H9 (cell line): ENCODE results near the gene VPS13A. TPM values are rescaled to one million over a fixed set of nuclear protein-coding genes. Genes with fewer than 3 reads are reported as not detected.

Experiments
- DNase-seq: peaks from one replicate; pipeline ENCODE4 v3.0.0-alpha.2; 2017
- H2AFZ ChIP-seq: one replicate; pipeline ENCODE4 v1.6.1; 2013; ENCODE audit warnings: mild to moderate bottlenecking, low read length, control low read depth, moderate library complexity
- H2AK5ac ChIP-seq: 2 replicates; pipeline ENCODE4 v1.6.1; 2013; ENCODE audit warnings: low read length, control low read depth, mixed read lengths; ENCODE audit not compliant: insufficient read length
- H2BK120ac ChIP-seq: one replicate; pipeline ENCODE4 v1.6.1; 2013; ENCODE audit warnings: low read depth, mild to moderate bottlenecking, low read length, control low read depth, inconsistent platforms; ENCODE audit not compliant: poor library complexity, severe bottlenecking
- H2BK12ac ChIP-seq: 2 replicates; pipeline ENCODE4 v1.6.1; 2013; ENCODE audit warnings: low read length, control low read depth, mixed read lengths, low read depth; ENCODE audit not compliant: insufficient read length
- H2BK15ac ChIP-seq: 2 replicates; pipeline ENCODE4 v1.6.1; 2013; ENCODE audit warnings: low read depth, low read length, control low read depth
- H2BK20ac ChIP-seq: one replicate; pipeline ENCODE4 v1.6.1; 2013; ENCODE audit warnings: low read depth, mild to moderate bottlenecking, low read length, control low read depth, inconsistent platforms; ENCODE audit not compliant: poor library complexity, severe bottlenecking
- H2BK5ac ChIP-seq: 2 replicates; pipeline ENCODE4 v1.6.1; 2013; ENCODE audit warnings: low read length, control low read depth, mixed read lengths; ENCODE audit not compliant: insufficient read length
- H3K14ac ChIP-seq: 2 replicates; pipeline ENCODE4 v1.6.1; 2013; ENCODE audit warnings: low read length, control low read depth; ENCODE audit not compliant: insufficient read depth
- H3K18ac ChIP-seq: 2 replicates; pipeline ENCODE4 v1.6.1; 2013; ENCODE audit warnings: low read depth, mild to moderate bottlenecking, mixed read lengths, low read length, control low read depth; ENCODE audit not compliant: insufficient read length
- H3K23ac ChIP-seq: 2 replicates; pipeline ENCODE4 v1.6.1; 2013; ENCODE audit warnings: low read length, control low read depth, mixed read lengths, low read depth; ENCODE audit not compliant: insufficient read length
- H3K23me2 ChIP-seq: 2 replicates; pipeline ENCODE4 v1.6.1; 2013; ENCODE audit warnings: low read depth, mild to moderate bottlenecking, mixed read lengths, low read length, control low read depth; ENCODE audit not compliant: insufficient read length, poor library complexity, severe bottlenecking
- H3K27ac ChIP-seq: 2 replicates; pipeline ENCODE4 v1.5.1; 2013; ENCODE audit warnings: low read length, control low read depth, mixed read lengths, low read depth; ENCODE audit not compliant: insufficient read length
- H3K27me3 ChIP-seq: 2 replicates; pipeline ENCODE4 v1.6.1; 2013; ENCODE audit warnings: low read length, control low read depth, inconsistent platforms; ENCODE audit not compliant: insufficient read depth
- H3K4ac ChIP-seq: 2 replicates; pipeline ENCODE4 v1.6.1; 2013; ENCODE audit warnings: low read depth, mild to moderate bottlenecking, control low read depth, inconsistent platforms, low read length, moderate library complexity
- H3K4me1 ChIP-seq: 2 replicates; pipeline ENCODE4 v1.6.1; 2013; ENCODE audit warnings: low read length, control low read depth, inconsistent platforms; ENCODE audit not compliant: insufficient read depth
- H3K4me2 ChIP-seq: 2 replicates; pipeline ENCODE4 v1.6.1; 2013; ENCODE audit warnings: low read length, control low read depth, mixed read lengths; ENCODE audit not compliant: insufficient read length, insufficient read depth
- H3K56ac ChIP-seq: 2 replicates; pipeline ENCODE4 v1.6.1; 2013; ENCODE audit warnings: low read depth, mild to moderate bottlenecking, mixed read lengths, low read length, control low read depth; ENCODE audit not compliant: insufficient read length
- H3K79me1 ChIP-seq: 2 replicates; pipeline ENCODE4 v1.6.1; 2013; ENCODE audit warnings: low read depth, mild to moderate bottlenecking, moderate library complexity, low read length, control low read depth, inconsistent platforms; ENCODE audit not compliant: insufficient read depth, poor library complexity, severe bottlenecking
- H3K79me2 ChIP-seq: 2 replicates; pipeline ENCODE4 v1.6.1; 2013; ENCODE audit warnings: low read length, control low read depth, inconsistent platforms; ENCODE audit not compliant: insufficient read depth
- H3K9ac ChIP-seq: 2 replicates; pipeline ENCODE4 v1.6.1; 2013; ENCODE audit warnings: low read length, control low read depth, mixed read lengths; ENCODE audit not compliant: insufficient read length; ENCODE audit errors: extremely low read depth
- H3K9me3 ChIP-seq: one replicate; pipeline ENCODE4 v1.6.1; 2013; ENCODE audit warnings: low read depth, low read length, inconsistent platforms; ENCODE audit not compliant: control insufficient read depth
- H3T11ph ChIP-seq: one replicate; pipeline ENCODE4 v1.6.1; 2013; ENCODE audit warnings: mild to moderate bottlenecking, low read length, control low read depth, inconsistent platforms
- H4K20me1 ChIP-seq: one replicate; pipeline ENCODE4 v1.6.1; 2013; ENCODE audit not compliant: control insufficient read depth, insufficient read length, insufficient read depth
- H4K5ac ChIP-seq: 2 replicates; pipeline ENCODE4 v1.6.1; 2013; ENCODE audit warnings: low read depth, mild to moderate bottlenecking, mixed read lengths, low read length, control low read depth; ENCODE audit not compliant: insufficient read length
- H4K8ac ChIP-seq: replicated peaks from 2 replicates; pipeline ENCODE4 v1.6.1; 2013; ENCODE audit warnings: low read length, control low read depth, mixed read lengths, low read depth; ENCODE audit not compliant: insufficient read length
- H4K91ac ChIP-seq: 2 replicates; pipeline ENCODE4 v1.6.1; 2013; ENCODE audit warnings: low read depth, mild to moderate bottlenecking, moderate library complexity, mixed read lengths, low read length, control low read depth; ENCODE audit not compliant: insufficient read length
- H3K27ac Mint-ChIP-seq, 3 experiments: 2 replicates in 2 of 3; 3 replicates in 1 of 3; pipeline ENCODE4 v1.8.0; 2020 to 2021; ENCODE audit warnings: mixed read lengths in 3 of 3, mild to moderate bottlenecking in 1 of 3, moderate library complexity in 1 of 3
- H3K27me3 Mint-ChIP-seq: 2 replicates; pipeline ENCODE4 v1.8.0; 2021; ENCODE audit warnings: low read depth, mild to moderate bottlenecking, moderate library complexity, mixed read lengths
- H3K36me3 Mint-ChIP-seq, 3 experiments: 2 replicates in 2 of 3; 3 replicates in 1 of 3; pipeline ENCODE4 v1.8.0; 2020 to 2021; ENCODE audit warnings: low read depth in 3 of 3, mixed read lengths in 3 of 3; ENCODE audit not compliant: insufficient read depth in 1 of 3
- H3K4me1 Mint-ChIP-seq, 2 experiments: 2 replicates each; pipeline ENCODE4 v1.8.0; 2020; ENCODE audit warnings: mixed read lengths in 2 of 2
- H3K4me3 Mint-ChIP-seq, 2 experiments: 2 replicates in 1 of 2; 3 replicates in 1 of 2; pipeline ENCODE4 v1.8.0; 2020 to 2021; ENCODE audit warnings: mild to moderate bottlenecking in 2 of 2, mixed read lengths in 2 of 2, moderate library complexity in 1 of 2
- H3K9me3 Mint-ChIP-seq, 2 experiments: 2 replicates in 1 of 2; 3 replicates in 1 of 2; pipeline ENCODE4 v1.8.0; 2020; ENCODE audit warnings: mild to moderate bottlenecking in 2 of 2, mixed read lengths in 2 of 2, moderate library complexity in 1 of 2
- WGBS: extraction: QIAGEN DNeasy Blood & Tissue Kit; methylation state at CpG from one replicate; pipeline ENCODE4 v1.1.7; 2013; ENCODE audit warnings: missing lambda C conversion rate, low lambda C conversion rate, mixed read lengths; ENCODE audit not compliant: insufficient read length; ENCODE audit errors: extremely low coverage; 5-methylcytosine and 5-hydroxymethylcytosine counted together
- long read RNA-seq: library from polyadenylated mRNA; unstranded; transcript quantifications from one replicate; pipeline ENCODE4 v2.0.0, GENCODE V29; 2020
- total RNA-seq: library from RNA; stranded (reverse); gene quantifications from 2 replicates; pipeline ENCODE4 v1.2.1, GENCODE V29; 2021
- TF ChIP-seq, protein P1 (sequence below): fragments of 200-600 bp; sonication (generic); conservative IDR thresholded peaks from 3 replicates; pipeline ENCODE4 v1.8.0; 2021; ENCODE audit warnings: antibody characterized with exemption, mild to moderate bottlenecking

VPS13A gene
- 34.0 and 35.2 TPM in 2 replicates for total RNA-seq
- long read RNA-seq, partial matches to known transcripts: 12 of 17 reads
- long read RNA-seq, other reads (novel, unspliced or antisense): 5 of 17 reads

DNA sequence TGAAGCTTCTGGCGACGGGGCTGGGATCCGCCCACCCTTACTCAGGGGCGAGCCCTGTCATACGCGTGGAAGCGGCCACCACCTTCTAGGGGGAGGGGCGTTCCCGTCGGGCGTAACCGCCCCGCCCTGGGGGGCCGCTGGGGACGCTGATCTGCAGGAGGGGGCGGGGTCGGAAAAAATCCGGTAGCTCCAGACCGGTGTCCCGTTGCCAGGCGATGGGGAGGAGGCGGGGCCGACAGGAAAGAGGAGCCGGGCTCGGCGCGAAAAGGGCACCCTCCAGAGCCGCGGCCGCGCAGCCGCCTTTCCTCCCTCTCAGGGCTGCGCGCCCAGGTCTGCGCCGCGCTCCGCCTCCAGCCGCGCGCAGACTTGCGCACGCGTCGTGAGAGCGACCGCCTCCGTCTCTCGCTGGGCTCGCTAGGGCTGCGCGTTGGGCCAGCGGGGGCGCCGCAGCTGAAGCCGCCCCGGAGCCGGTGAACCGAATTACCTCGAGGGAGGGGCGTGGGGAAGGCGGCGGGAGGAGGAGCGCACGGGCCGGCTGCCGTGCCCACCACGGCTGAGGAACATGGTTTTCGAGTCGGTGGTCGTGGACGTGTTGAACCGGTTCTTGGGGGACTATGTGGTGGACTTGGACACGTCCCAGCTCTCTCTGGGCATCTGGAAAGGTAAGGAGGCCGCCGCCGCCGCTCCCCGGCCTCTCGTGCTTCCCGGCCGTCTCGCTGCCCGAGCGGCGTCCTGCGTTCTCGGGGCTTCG is at the start of gene VPS13A:
Gene VPS13A (plus strand): TSS at position 392 of the 751 bp plus-strand sequence. CDS start 171 bp downstream, at position 563.
- Mint-ChIP-seq H3K27ac (peak within 1 kb of the TSS; percentile 55 to 86 (median 72); a peak in 6 of 7 replicates), H3K9me3 (no peaks in the 10 kb centered on the region), H3K27me3 (peaks cover 4% of the 10 kb centered on the region), H3K4me1 (peaks cover 31 to 35% of the 10 kb centered on the region in 2 experiments), H3K36me3 (no peaks in the 10 kb centered on the region; a peak in 2 of 7 replicates), H3K4me3 (peak within 1 kb of the TSS; percentile 91 to 95)
- no peak within 1 kb of the TSS for H2BK12ac ChIP-seq
- no peak within 1 kb of the TSS for H4K5ac ChIP-seq
- no peaks in the 10 kb centered on the region for H3K9me3 ChIP-seq
- no CpG with 5 or more reads among the region's 89 CpGs for WGBS
- no peak within 1 kb of the TSS for H3K23ac ChIP-seq
- no peaks in the 10 kb centered on the region; the same call in 1 of the 2 replicates for H3K4me1 ChIP-seq
- no peaks in the 10 kb centered on the region for H3K27me3 ChIP-seq
- H2BK20ac ChIP-seq: no peak within 1 kb of the TSS
- no peak within 1 kb of the TSS for H4K8ac ChIP-seq
- H3K79me2 ChIP-seq: peaks cover 12% of the 10 kb centered on the region; the same call in 1 of the 2 replicates
- H3K23me2 ChIP-seq: peaks cover 4% of the 10 kb centered on the region
- no peak within 1 kb of the TSS for H3K27ac ChIP-seq
- no peak within 1 kb of the TSS for H4K91ac ChIP-seq
- no peak within 1 kb of the TSS for H3K4ac ChIP-seq
- H2BK120ac ChIP-seq: no peak within 1 kb of the TSS
- no peak within 1 kb of the TSS for H2AK5ac ChIP-seq
- DNase-seq: peak; percentile 99
- no peaks in the 10 kb centered on the region for H4K20me1 ChIP-seq
- no peak within 1 kb of the TSS for H2BK5ac ChIP-seq
- peak within 1 kb of the TSS; percentile 92 for H3K4me2 ChIP-seq
- peak within 1 kb of the TSS; percentile 68; the same call in 1 of the 2 replicates for H3K14ac ChIP-seq
- no peaks in the 10 kb centered on the region for H3K79me1 ChIP-seq
- H3K56ac ChIP-seq: no peak within 1 kb of the TSS
- H2AFZ ChIP-seq: no peak within 1 kb of the TSS
- no peak within 1 kb of the TSS for H2BK15ac ChIP-seq
- H3T11ph ChIP-seq: no peak within 1 kb of the TSS
- TF ChIP-seq, protein P1, sequence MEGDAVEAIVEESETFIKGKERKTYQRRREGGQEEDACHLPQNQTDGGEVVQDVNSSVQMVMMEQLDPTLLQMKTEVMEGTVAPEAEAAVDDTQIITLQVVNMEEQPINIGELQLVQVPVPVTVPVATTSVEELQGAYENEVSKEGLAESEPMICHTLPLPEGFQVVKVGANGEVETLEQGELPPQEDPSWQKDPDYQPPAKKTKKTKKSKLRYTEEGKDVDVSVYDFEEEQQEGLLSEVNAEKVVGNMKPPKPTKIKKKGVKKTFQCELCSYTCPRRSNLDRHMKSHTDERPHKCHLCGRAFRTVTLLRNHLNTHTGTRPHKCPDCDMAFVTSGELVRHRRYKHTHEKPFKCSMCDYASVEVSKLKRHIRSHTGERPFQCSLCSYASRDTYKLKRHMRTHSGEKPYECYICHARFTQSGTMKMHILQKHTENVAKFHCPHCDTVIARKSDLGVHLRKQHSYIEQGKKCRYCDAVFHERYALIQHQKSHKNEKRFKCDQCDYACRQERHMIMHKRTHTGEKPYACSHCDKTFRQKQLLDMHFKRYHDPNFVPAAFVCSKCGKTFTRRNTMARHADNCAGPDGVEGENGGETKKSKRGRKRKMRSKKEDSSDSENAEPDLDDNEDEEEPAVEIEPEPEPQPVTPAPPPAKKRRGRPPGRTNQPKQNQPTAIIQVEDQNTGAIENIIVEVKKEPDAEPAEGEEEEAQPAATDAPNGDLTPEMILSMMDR: peak; percentile 32; the same call in 2 of the 3 replicates
- peak within 1 kb of the TSS; percentile 36 for H3K18ac ChIP-seq
- H3K9ac ChIP-seq: peak within 1 kb of the TSS; percentile 53
